GM21515 (cell line): Measurements from ENCODE around the gene SLC10A6.

ENCODE experiments used
- ATAC-seq: cut with Tn5 transposase; IDR thresholded peaks from one replicate; pipeline ENCODE4 v1.9.1; 2021; ENCODE audit not compliant: unreplicated experiment

SLC10A6 gene

DNA sequence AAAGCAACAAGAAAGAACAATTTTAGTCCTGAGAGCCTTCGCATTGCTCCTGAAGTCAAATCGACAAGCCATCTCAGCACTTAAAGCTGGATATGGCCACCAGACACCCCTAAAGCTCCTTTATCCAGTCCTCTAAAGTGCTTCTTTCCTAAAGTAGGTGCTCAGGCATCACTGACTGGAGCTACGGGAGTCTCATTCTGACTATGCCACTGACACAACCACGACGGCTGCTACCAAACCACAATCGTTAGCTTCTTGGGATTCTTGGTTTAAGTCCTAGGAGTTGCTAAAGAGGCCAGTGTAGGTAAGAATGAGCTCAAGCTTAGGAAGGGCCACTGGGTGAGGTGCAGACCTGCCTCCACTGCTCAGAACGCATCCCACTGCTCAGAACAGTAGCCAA, 1.0 kb downstream of the SLC10A6 start:
- no peak for ATAC-seq

GRCh38 chr4:86847571-86847970, 1.6 kb downstream of the SLC10A6 start:
- no peak for ATAC-seq

DNA sequence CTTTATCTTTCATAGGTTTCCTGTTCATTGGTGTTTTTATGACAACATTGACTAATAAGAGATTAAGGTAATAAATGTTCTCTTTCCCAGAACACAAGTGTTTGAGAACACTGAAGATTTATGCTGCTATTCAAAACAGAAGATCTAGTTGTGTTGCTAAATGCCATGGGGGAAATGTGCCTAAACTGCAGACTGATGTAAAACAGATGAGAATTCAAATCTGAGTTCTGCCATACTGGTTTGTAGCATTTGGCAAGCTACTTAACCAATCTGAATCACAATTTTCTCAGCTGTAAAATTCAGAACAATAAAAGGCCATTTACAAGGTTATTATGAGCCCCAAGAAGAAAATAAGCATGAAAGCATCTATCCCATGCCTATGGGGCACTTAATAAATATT, 2.3 kb downstream of the SLC10A6 start:
- ATAC-seq = no peak

- ATAC-seq = no peak
These were observed 3.6 kb downstream of the SLC10A6 start for GRCh38 chr4:86845593-86845992.

DNA sequence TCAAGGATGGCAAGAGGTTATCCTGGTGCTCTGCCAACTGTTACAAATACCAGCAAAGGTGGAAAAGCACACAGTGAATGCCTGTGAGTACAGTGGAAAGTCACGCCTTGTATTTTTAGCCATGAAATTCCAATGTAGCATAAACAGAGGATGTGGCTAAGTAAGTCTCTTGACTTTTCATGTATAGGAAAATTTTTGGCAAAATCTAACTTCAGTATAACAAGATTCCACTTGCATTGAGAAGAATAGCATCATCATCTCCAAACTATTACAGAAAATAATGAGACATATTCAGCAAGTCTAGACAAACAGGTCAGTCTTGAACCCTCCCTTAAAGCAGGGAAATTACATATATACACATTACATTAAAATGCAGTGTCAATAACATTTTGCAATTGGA, 7.9 kb downstream of the SLC10A6 start:
- ATAC-seq = no peak

GRCh38 chr4:86840858-86841257, 8.3 kb downstream of the SLC10A6 start:
- no peak for ATAC-seq

GRCh38 chr4:86837691-86838503, 11.3 kb downstream of the SLC10A6 start:
- no peak for ATAC-seq

GRCh38 chr4:86835677-86836076, 13.5 kb downstream of the SLC10A6 start:
- ATAC-seq = no peak

DNA sequence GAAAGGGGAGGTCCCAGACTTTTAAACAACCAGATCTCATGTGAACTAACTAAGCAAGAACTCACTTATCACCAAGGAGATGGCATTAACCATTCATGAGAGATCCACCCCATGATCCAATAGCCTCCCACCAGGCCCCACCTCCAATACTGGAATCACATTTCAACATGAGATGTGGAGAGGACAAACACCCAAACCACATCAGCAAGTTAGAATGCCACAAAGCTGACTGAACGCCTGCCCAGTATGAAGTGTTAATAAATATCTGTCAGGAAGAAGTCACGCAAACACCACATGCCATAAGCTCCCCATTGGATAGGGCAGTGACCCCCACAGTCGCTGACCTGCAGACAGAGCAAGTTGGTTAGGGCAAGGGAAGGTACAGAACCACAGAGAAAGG, 14.3 kb downstream of the SLC10A6 start:
- ATAC-seq = no peak

DNA sequence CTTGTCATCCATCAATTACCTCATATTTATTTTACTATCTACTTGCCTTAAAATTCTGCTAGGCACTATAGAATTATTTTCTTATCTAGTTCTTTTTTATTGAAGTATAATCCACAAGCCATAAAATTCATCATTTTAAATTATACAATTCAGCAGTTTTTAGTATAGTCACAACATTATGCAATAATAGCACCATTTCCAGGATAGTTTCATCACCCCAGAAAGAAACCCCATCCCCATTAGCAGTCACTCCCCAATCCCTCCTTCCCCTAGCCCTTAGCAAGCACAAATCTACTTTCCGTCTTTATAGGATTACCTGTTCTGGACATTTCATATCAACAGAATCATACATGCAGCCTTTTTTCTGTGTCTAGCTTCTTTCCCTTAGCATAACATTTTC, 15.6 kb downstream of the SLC10A6 start:
- no peak for ATAC-seq

DNA sequence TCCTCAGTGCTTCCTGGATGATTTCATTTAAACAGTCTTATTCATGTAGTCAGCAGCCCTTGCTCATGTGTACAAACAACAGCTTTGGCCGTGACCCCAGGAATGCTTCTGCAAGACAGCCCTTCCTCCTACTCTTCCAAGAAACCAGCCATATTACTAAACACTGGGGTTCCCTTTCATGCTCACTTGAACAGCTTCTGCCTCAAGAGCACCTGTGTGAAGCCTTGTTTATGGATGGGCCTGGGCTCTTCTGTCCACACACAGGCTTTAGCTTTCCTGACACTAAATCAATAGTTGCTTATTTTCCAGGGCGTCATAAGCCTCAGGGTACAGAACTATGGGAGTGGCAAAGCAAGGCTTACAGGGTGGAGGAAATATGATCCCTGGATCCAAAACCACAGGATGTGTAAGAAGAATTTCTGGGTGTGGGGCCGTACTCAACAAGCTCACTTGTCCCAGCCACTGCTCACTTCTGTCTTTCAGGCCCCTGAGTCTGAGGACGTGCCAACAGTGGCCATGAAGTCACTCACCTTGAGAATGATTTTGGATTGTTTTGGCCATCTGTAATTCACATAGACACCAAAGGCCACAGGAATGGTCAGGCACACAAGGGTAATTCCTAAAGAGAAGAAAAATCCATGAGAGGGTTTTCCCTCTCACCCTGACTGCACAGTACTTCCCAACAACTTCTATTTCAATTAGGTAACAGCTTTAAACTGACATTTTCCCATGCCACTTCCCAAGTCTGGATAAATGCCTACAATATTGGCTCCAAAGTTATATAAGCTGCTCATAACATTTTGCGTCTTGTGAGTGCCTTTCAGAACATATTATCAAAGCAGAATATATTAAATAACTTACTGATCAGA, 17.7 kb downstream of the SLC10A6 start:
- no peak for ATAC-seq

DNA sequence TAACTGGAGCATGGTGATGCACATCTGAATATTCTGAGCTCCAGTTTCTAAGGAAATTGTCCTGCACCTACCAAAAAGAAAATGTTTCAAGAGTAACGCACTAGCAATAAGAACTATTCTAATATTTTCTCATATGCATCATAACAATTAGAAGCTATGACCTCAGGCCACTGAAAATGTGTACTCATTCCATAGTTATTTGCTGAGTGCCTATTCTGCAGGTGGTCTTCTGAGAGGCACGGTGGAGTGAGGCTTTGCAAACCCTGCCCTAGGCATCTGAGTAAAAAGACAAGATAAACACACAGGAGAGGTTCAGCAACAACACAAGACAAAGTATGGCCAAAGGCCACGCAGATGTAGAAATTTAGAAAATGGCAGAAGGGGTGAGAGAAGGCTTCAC, 23.7 kb downstream of the SLC10A6 start:
- ATAC-seq = no peak

GRCh38 chr4:86822136-86822535, 27.0 kb downstream of the SLC10A6 start:
- ATAC-seq = no peak

DNA sequence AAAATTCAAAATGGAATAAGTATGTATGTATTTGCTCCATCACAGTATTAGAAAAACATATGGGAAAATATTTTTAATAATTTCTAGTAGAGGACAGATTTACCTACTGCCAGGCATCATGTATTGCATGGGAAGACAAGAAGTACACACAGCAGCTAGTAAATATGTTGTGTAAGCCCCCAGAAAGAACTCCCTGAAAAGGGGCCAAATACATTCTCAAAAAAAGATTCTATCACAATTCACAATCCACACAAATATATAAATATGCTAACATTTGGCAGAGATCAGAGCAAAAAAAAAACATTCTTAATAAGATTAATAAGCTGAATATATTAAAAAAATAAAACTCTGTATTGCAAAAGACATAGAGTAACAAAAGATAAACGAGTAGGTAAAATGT, 28.0 kb downstream of the SLC10A6 start:
- ATAC-seq = no peak

DNA sequence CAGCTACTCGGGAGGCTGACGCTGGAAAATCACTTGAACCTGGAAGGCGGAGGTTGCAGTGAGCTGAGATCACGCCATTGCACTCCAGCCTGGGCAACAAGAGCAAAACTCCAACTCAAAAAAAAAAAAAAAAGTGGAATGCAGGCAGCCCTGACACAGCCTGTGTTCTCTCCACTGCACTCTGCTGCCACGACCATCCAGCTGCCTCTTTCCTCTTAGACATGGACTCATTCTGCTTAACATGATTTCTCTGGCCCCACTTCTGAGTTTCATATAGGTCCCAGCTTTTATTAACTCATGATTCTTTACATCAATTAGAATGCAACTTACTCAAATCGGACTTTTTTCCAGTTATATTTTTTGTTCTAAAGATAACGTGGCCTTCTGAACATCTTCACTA, 29.6 kb downstream of the SLC10A6 start:
- ATAC-seq = no peak

DNA sequence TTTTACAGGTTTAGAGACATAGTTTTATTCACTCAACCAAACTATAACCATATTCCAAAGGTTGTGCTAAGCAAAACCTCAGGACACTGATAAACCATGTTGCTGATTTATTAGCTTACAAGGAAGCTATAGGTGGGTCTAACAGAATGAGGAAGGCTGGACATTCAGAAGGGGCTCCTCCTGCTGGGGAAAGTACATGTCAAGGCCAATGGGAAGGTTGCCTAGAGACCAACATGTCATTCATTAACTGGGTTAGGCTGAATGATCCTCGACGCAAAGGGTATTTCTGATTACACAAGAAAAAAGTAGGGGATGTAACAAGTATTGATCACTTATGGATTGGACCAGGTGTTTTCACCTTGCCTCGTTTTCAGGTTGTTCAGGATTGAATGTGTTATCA, 30.3 kb downstream of the SLC10A6 start:
- no peak for ATAC-seq

- ATAC-seq = no peak
These were observed 31.0 kb downstream of the SLC10A6 start for GRCh38 chr4:86818211-86818610.

GRCh38 chr4:86816501-86817273, 32.5 kb downstream of the SLC10A6 start:
- no peak for ATAC-seq

DNA sequence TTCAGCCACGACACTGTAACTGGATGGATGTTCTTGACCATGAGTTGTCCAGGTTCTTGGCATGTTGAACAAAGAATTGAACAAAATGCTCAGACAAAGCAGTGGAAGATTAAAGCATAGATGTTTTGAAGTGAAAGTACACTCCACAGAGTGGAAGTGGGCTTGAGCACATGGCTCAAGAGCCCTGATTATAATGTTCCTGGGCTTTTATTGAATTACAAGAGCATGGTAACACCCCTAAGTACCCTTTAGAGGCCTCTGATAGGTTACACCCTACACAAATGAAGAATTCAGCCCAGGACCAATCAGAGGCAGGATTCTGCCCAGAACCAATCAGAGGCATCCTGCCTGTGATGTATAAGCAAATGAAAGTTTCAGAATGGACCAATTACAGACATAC, 33.5 kb downstream of the SLC10A6 start:
- ATAC-seq = no peak

DNA sequence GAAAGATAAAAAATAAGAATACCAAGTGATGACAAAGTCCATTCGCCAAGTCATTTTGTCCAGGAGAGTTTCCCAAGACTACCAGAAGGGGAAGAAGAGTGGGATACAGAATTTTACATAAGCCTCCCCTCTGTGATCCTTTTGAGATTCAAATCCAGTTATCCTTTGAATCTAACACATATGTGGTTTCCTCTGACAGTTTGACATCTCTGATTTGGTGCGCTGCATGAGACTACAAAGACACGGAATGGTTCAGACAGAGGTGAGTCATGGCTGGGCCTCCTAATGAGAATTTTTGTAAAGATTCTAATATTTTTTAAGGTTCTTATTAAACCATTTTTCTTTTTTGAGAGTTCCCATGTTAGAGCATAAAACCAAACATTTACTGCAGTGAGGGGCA, 38.3 kb downstream of the SLC10A6 start:
- no peak for ATAC-seq

- no peak for ATAC-seq
These were observed 39.4 kb downstream of the SLC10A6 start for GRCh38 chr4:86809809-86810208.

GRCh38 chr4:86791126-86791525, 58.1 kb downstream of the SLC10A6 start:
- no peak for ATAC-seq
